ENCODE results near the gene ACOT6. TPM values are rescaled to one million over a fixed set of nuclear protein-coding genes. Genes with fewer than 3 reads are reported as not detected.
"Not testable (repeated sequence)": the region's sequence is repeated elsewhere in the genome, so short reads cannot be mapped to it uniquely, and the experiment has no call there.

The ACOT6 gene
- total and polyA plus RNA-seq, 8 donors, result not detected

GRCh38 chr14:73576391-73576790, 35.9 kb upstream of the ACOT6 start:
- no peak for TF ChIP-seq CTCF (IDR thresholded peaks at IDR 0.05)
- Histone ChIP-seq H3K4me1 (no peaks in the 10 kb centered on the region), H3K27me3 (no peaks in the 10 kb centered on the region), H3K4me3 (no peak overlapping the region), H3K27ac (no peak overlapping the region), H3K36me3 (peaks cover 0 to 7% (median 0%) of the 10 kb centered on the region in 3 donors), H3K9me3 (no peaks in the 10 kb centered on the region)
- FAIRE-seq (no peak), DNase-seq (no peak), ATAC-seq (no peak)
- intact Hi-C loops (cut with DNase I), result no loop called here
- WGBS, 2 donors, result 71 to 81% methylated on average over 3 of the region's 3 CpGs

DNA sequence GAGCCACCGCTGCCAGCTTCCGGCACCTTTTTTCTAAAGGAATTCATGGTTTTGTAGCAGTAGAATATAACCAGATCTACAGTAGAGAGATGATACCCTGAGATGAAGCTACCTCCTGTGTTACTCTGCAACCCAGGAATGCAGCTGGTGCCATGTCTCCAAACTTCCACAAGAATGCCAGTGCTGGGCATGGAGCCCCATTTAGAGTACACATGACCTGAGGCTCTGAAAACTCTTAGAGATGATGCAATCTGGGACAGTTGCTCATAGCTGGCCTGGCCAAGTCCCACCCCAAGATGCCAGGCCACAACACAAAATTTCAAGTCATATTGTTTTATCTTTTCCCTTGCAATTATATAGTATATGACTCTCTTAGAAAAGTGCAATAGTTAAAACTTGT, 35.1 kb upstream of the ACOT6 start:
- H3K27me3 ChIP-seq; H3K4me3 ChIP-seq; H3K4me1 ChIP-seq; ATAC-seq; DNase-seq; H3K27ac ChIP-seq; intact Hi-C loops (cut with DNase I); H3K9me3 ChIP-seq; H3K36me3 ChIP-seq; FAIRE-seq: not testable (repeated sequence)
- 100% methylated on average over 2 of the region's 2 CpGs; no CpG with 5 or more reads in 1 of the 2 donors for WGBS, 2 donors

GRCh38 chr14:73582102-73582979, 30.0 kb upstream of the ACOT6 start:
- H3K27ac ChIP-seq; H3K36me3 ChIP-seq; H3K4me1 ChIP-seq; H3K4me3 ChIP-seq; H3K9me3 ChIP-seq; FAIRE-seq; intact Hi-C loops (cut with DNase I); H3K27me3 ChIP-seq; DNase-seq: not testable (repeated sequence)
- 82 to 86% methylated on average over 10 of the region's 11 CpGs for WGBS, 2 donors
- ATAC-seq, result peak in 1 of 4 donors; percentile 47

DNA sequence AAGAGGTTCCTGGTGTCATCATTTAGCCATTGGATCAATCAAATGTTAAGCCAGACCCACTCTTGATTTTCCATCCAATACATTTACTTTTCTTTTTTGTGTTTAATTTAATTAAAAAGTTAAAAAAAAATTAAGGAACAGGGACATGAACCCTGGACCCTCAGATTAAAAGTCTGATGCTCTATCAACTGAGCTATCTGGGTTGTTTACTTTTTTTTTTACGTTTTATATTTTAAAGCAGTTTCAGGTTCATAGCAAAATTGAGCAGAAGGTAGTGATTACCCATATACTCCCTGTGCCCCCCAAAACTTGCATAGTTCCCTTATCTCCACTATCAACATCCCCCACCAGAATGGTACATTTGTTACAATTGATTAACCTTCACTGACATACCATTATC, 23.6 kb upstream of the ACOT6 start:
- intact Hi-C loops (cut with DNase I), result loop anchor here in 1 of 3 donors (5.0 kb wide), 1 partner anchor 36 kb away; no protein-coding TSS in a partner anchor
- H3K27me3 ChIP-seq, result no peaks in the 10 kb centered on the region
- H3K9me3 ChIP-seq, result no peaks in the 10 kb centered on the region
- ATAC-seq, result no peak
- no peak for DNase-seq
- no peak overlapping the region for H3K27ac ChIP-seq
- H3K36me3 ChIP-seq, result no peaks in the 10 kb centered on the region
- TF ChIP-seq CTCF (IDR thresholded peaks at IDR 0.05), result no peak
- no peaks in the 10 kb centered on the region for H3K4me1 ChIP-seq
- no peak overlapping the region for H3K4me3 ChIP-seq
- no peak for FAIRE-seq
- WGBS, 2 donors, result 68 to 71% methylated on average over 1 of the region's 1 CpG

- no peak overlapping the region for H3K27ac ChIP-seq
- DNase-seq (no peak), FAIRE-seq (no peak), ATAC-seq (no peak)
- intact Hi-C loops (cut with DNase I), result loop anchor here in 1 of 3 donors (5.0 kb wide), 1 partner anchor 37 kb away; no protein-coding TSS in a partner anchor
- H3K36me3 ChIP-seq, result no peaks in the 10 kb centered on the region
- 73 to 82% methylated on average over 4 of the region's 4 CpGs for WGBS, 2 donors
- no peaks in the 10 kb centered on the region for H3K27me3 ChIP-seq
- TF ChIP-seq CTCF (IDR thresholded peaks at IDR 0.05), result no peak
- no peak overlapping the region for H3K4me3 ChIP-seq
- no peaks in the 10 kb centered on the region for H3K4me1 ChIP-seq
- no peaks in the 10 kb centered on the region for H3K9me3 ChIP-seq
These were observed 23.2 kb upstream of the ACOT6 start for GRCh38 chr14:73589116-73589515.

- FAIRE-seq; H3K4me3 ChIP-seq; ATAC-seq; H3K36me3 ChIP-seq; H3K4me1 ChIP-seq; DNase-seq; H3K9me3 ChIP-seq; intact Hi-C loops (cut with DNase I); H3K27ac ChIP-seq; H3K27me3 ChIP-seq: not testable (repeated sequence)
- 94 to 95% methylated on average over 32 of the region's 32 CpGs for WGBS, 2 donors
These were observed 21.7 kb upstream of the ACOT6 start for GRCh38 chr14:73590673-73591004.
